Lower leg skin (tissue), 3 donors: Measurements from ENCODE around the gene RALGAPA1.

Experiments used
- CTCF ChIP-seq, 3 donors: fragments of 450-650 bp; IDR thresholded peaks; one replicate each; pipeline ENCODE4 v1.5.1; 2016; ENCODE audit warnings: antibody characterized with exemption in 3 of 3, mild to moderate bottlenecking in 3 of 3, moderate library complexity in 2 of 3
- POLR2A ChIP-seq, 2 donors: fragments of 450-650 bp; IDR thresholded peaks; one replicate each; pipeline ENCODE4 v1.6.1; 2016 to 2017; ENCODE audit warnings: antibody characterized with exemption in 2 of 2, mild to moderate bottlenecking in 1 of 2, moderate library complexity in 1 of 2

DNA sequence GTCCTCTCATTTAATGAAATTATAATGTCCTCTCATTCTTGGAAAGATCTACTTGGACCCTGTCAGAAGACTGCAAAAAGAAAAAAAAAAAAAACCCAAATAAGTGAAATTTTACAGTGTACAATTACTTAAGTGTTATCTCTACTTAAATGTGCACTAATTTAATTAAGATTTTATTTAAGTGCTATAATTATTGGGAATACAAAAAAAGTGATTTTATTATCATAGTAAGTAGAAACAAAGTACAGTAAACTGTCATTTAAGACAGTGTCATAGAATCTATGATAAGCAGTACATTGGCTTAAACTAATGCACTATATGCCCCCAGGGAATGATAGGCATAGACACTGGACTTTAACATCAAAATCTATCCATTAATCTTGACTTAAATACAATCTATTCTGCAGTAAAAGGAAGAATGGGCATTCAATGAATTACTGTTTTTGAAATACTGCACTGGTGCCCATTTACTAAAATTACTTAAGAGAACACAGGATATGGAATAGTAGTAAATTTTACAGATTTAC, 251.8 kb downstream of the RALGAPA1 start:
- TF ChIP-seq CTCF (IDR thresholded peaks at IDR 0.05) (no peak), POLR2A (IDR thresholded peaks at IDR 0.05) (no peak)
